BE2C (cell line): ENCODE measurements around the gene E2F4.

Source experiments
- DNase-seq: peaks from one replicate; pipeline ENCODE4 v3.0.0-alpha.2; 2020
- H3K27me3 ChIP-seq: fragments of 250-450 bp; sonication (Bioruptor Pico); 2 replicates; pipeline ENCODE4 v1.5.1; 2020; ENCODE audit warnings: mild to moderate bottlenecking
- H3K36me3 ChIP-seq: fragments of 250-450 bp; sonication (Bioruptor Pico); 2 replicates; pipeline ENCODE4 v1.5.1; 2020; ENCODE audit warnings: mild to moderate bottlenecking
- H3K4me1 ChIP-seq: fragments of 250-450 bp; sonication (Bioruptor Pico); 2 replicates; pipeline ENCODE4 v1.5.1; 2020
- H3K4me3 ChIP-seq: 2 replicates; pipeline ENCODE4 v1.5.1; 2011; ENCODE audit warnings: low read depth, low read length
- H3K9me3 ChIP-seq: fragments of 250-450 bp; sonication (Bioruptor Pico); 2 replicates; pipeline ENCODE4 v1.5.1; 2020
- CTCF ChIP-seq: IDR thresholded peaks from 2 replicates; pipeline ENCODE4 v1.5.1; 2012; ENCODE audit warnings: mild to moderate bottlenecking, low read depth, low read length

The E2F4 gene

DNA sequence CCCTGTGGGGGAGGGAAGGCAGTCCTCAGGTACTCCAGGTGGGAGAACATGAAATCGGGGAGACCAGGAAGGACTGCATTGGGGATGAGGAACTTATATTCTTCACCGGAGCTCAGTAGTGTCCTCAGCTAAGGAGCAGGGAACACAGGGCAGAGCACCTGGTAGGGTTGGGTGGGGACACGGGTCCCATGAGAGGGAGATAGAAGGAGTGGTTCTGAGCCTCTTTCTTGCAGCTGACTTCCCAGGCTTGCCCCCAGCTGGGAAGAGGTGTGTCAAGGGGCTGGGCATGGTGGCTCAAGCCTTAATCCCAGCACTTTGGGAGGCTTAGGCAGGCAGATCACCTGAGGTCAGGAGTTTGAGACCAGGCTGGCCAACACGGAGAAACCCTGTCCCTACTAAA, 53.2 kb downstream of the E2F4 start:
- Histone ChIP-seq H3K27me3 (peaks cover 17% of the 10 kb centered on the region), H3K9me3 (no peaks in the 10 kb centered on the region), H3K36me3 (no peaks in the 10 kb centered on the region), H3K4me1 (peaks cover 21% of the 10 kb centered on the region), H3K4me3 (no peak overlapping the region)
- DNase-seq: no peak
- no peak for TF ChIP-seq CTCF

DNA sequence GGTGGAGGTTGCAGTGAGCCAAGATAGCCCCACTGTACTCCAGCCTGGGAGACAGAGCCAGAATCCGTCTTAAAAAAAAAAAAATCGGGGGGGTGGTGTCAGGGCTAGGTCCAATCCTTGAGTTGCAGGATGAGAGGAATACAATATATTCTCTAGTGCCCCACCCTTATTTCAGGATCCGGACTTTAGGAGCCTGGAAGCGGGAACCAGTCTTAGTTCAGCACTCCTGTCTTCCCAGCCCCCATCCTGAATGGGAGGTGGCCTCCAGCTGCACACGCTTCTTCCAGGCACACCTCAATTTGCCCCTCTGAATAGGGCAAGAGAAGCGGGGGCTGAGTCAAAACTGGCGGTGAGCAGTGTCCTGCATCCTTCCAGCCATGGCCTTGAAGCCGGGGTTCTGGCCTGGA, 53.7 kb downstream of the E2F4 start:
- H3K36me3 ChIP-seq: no peaks in the 10 kb centered on the region
- DNase-seq: no peak
- no peaks in the 10 kb centered on the region for H3K9me3 ChIP-seq
- H3K4me3 ChIP-seq: peak overlapping the region; percentile 75
- H3K4me1 ChIP-seq: peaks cover 21% of the 10 kb centered on the region
- TF ChIP-seq CTCF: no peak
- peaks cover 17% of the 10 kb centered on the region for H3K27me3 ChIP-seq

DNA sequence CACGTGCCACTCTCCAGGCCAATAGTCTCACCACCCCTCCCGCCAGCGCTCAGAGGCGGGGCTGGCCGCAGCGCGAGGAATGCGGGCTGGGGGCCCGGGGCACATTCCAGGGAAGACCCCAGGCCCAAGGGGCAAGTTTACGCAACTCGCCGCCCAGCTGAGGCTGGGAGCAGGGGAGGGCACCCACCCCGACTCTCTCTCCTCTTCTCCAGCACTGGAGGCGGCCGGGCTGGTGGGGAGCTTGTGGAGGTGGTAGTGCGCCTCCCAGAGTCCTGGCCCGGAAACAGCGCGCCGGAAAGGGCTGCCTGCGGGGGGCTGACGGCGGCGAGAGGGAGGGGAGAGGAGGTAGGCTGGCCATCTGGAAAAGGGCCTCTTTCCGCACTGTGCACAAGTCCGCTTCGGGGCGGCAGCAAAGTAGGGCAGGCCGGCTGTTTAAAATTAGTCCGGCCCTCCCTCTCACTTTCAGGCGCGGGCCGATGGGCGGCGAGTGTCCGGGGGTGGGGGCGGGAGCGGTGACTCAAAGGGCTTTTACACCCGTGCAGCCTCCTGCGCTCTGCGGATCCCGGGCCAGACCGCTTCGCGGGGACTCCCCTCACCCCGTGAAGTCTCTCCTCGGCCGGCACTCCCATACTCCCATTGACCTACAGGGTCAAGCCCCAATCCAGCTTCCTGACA, 54.3 kb downstream of the E2F4 start:
- no peaks in the 10 kb centered on the region for H3K9me3 ChIP-seq
- TF ChIP-seq CTCF: peak; percentile 49
- peaks cover 19% of the 10 kb centered on the region for H3K4me1 ChIP-seq
- peak; percentile 87 for DNase-seq
- no peaks in the 10 kb centered on the region for H3K36me3 ChIP-seq
- H3K4me3 ChIP-seq: peak overlapping the region; percentile 75
- H3K27me3 ChIP-seq: peaks cover 17% of the 10 kb centered on the region

GRCh38 chr16:67246756-67247191, 54.8 kb downstream of the E2F4 start:
- H3K4me1 ChIP-seq: peaks cover 17% of the 10 kb centered on the region
- H3K36me3 ChIP-seq: no peaks in the 10 kb centered on the region

GRCh38 chr16:67247192-67248072, 55.5 kb downstream of the E2F4 start, which contains the start of gene FHOD1:
TSS of gene FHOD1 (minus strand) at chr16:67247481. CDS start at chr16:67247410, 71 bp downstream.
- TF ChIP-seq CTCF: no peak
- Histone ChIP-seq H3K4me1 (peaks cover 17% of the 10 kb centered on the region), H3K36me3 (no peaks in the 10 kb centered on the region), H3K27me3 (peaks cover 17% of the 10 kb centered on the region), H3K9me3 (no peaks in the 10 kb centered on the region), H3K4me3 (peak within 1 kb of the TSS; percentile 75)
- peak; percentile 96 for DNase-seq

More at GRCh38 chr16:67246756-67247191, 54.8 kb downstream of the E2F4 start:
- Histone ChIP-seq H3K9me3 (no peaks in the 10 kb centered on the region), H3K27me3 (peaks cover 17% of the 10 kb centered on the region), H3K4me3 (peak overlapping the region; percentile 75)
- no peak for TF ChIP-seq CTCF
- no peak for DNase-seq

DNA sequence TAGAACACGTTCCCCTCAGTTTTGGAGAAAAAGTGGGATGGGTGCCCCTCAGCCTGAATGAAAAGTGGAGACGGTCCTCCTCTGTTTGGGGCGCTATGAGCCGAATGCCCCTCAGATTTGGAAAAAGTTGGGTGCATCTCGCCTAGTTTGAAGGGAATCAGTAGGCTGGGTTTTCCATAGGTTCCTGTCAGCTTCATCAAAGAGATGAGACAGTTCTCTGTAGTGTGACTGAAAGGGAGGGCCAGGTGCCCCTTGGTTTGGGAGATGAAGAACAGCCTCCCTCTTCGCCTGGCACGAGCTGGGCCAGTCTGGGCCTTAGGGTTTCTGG, 56.1 kb downstream of the E2F4 start:
- Histone ChIP-seq H3K4me1 (peaks cover 17% of the 10 kb centered on the region), H3K36me3 (no peaks in the 10 kb centered on the region), H3K4me3 (peak overlapping the region; percentile 75), H3K9me3 (no peaks in the 10 kb centered on the region), H3K27me3 (peaks cover 17% of the 10 kb centered on the region)
- no peak for TF ChIP-seq CTCF
- no peak for DNase-seq
